GM21526 (cell line): Measurements from ENCODE around the gene CRYBB1.
"Not testable (repeated sequence)": the region's sequence is repeated elsewhere in the genome, so short reads cannot be mapped to it uniquely, and the experiment has no call there.

Experiments used
- ATAC-seq: cut with Tn5 transposase; IDR thresholded peaks from one replicate; pipeline ENCODE4 v1.9.1; 2021; ENCODE audit warnings: moderate library complexity; ENCODE audit not compliant: unreplicated experiment, low FRiP score

CRYBB1 gene

GRCh38 chr22:26642465-26643417 lies 24.9 kb upstream of the CRYBB1 start:
- no peak for ATAC-seq

- no peak for ATAC-seq
Observed at GRCh38 chr22:26636296-26636695, 18.5 kb upstream of the CRYBB1 start.

DNA sequence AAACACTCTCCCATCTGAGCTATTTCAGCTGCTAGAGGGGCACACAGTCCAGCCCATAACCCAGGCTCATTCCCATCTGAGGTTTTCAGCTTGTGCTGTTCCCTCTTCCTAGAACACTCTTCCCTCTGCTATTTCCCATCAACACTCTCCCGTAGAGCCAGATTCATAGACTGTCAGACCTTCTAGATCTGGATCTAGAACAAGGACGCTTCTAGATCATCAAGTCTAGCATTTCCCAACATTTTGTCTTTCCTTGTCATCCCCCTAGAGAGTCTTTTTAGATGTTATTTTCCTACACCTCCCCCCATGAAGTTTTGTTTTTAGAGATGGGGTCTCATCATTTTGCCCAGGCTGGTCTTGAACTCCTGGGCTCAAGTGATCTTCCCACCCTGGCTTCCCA lies 17.3 kb upstream of the CRYBB1 start:
- no peak for ATAC-seq

GRCh38 chr22:26634189-26634588 lies 16.4 kb upstream of the CRYBB1 start:
- ATAC-seq: no peak

GRCh38 chr22:26632422-26633155 lies 14.8 kb upstream of the CRYBB1 start:
- no peak for ATAC-seq

- no peak for ATAC-seq
Observed at GRCh38 chr22:26631282-26631681, 13.5 kb upstream of the CRYBB1 start.

- no peak for ATAC-seq
Observed at GRCh38 chr22:26629988-26630761, 12.3 kb upstream of the CRYBB1 start.

GRCh38 chr22:26624803-26625202 lies 7.0 kb upstream of the CRYBB1 start:
- no peak for ATAC-seq

DNA sequence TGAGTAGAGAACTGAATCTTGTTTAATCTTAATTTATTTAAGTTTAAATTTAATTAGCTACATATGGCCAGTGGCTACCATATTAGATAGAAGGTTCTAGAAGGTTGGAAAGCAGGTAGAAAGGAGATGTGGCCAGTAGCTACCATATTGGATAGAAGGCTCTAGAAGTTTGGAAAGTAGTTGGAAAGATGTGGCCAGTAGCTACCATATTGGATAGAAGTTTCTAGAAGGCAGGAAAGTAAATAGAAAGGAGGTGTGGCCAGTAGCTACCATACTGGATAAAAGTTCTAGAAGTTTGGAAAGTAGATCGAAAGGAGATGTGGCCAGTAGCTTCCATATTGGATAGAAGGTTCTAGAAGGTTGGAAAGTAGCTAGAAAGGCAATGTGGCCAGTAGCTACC lies 6.2 kb upstream of the CRYBB1 start:
- ATAC-seq: no peak

GRCh38 chr22:26621663-26622062 lies 3.8 kb upstream of the CRYBB1 start, which contains the start of gene CRYBA4:
Gene CRYBA4 (plus strand): TSS chr22:26621963. CDS start chr22:26622597, 634 bp downstream.
- no peak for ATAC-seq

DNA sequence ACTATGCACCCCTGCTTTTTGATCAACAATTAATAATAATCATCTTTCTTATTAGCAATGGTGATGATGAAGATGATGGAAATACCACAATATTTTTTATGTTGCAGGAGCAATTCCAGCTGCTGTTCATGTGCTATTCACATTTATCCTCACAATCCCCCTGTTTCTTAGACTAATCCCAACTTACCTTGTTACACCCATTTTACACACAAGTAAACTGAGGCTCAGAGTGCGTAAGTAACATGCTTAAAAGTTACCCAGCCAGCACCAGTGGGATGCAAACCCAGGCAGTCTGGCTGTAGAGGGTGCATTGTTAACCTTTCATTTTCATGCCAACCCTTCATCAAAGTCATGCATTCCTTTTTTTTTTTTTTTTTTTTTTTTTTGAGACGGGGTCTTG lies 2.4 kb upstream of the CRYBB1 start:
- ATAC-seq: no peak

GRCh38 chr22:26619510-26619909 lies 1.7 kb upstream of the CRYBB1 start:
- no peak for ATAC-seq

DNA sequence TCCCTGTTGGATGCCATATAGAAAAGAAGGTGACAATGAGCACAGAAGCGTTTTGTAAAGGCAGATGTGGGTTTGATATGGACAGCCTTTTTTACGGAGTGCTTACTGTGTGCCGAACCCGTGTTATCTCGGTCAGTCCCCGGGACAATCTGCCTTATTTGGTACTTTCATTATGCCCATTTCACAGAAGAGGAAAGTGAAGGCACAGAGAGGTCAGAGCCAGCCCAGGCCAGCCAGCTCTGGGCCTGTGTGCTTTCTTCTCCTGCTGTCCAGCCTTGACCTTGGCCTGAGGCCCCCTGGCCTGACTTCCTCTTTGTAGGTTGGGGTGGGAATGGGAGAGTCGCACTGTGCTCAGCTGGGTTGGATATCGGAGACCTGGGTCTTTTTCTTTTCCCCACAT lies 628 bp upstream of the CRYBB1 start:
- no peak for ATAC-seq

DNA sequence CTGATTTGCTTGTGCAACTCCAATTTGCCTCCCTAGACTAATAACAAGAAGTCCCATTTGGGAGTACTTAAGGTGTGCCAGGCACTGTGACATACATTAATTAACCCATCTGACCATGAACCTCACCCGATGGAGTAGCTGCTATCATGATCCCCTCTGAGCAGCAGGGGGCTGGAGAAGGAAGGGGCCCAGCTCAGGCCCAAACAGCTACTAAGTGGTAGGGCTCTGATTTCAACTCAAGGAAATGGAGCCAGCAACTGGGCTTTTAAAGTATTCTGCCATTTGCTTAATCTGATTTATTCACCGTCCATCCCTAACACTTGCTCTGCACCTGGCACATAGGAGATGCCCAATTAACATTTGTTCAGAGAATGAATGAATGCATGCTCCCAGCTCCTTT lies 1.2 kb downstream of the CRYBB1 start:
- ATAC-seq: no peak

GRCh38 chr22:26615830-26616435 lies 1.9 kb downstream of the CRYBB1 start:
- no peak for ATAC-seq

GRCh38 chr22:26615149-26615548 lies 2.7 kb downstream of the CRYBB1 start:
- ATAC-seq: no peak

- no peak for ATAC-seq
Observed at GRCh38 chr22:26614322-26614721, 3.5 kb downstream of the CRYBB1 start.

- not testable (repeated sequence) for ATAC-seq
Observed at GRCh38 chr22:26613753-26614152, 4.1 kb downstream of the CRYBB1 start.

GRCh38 chr22:26612652-26613051 lies 5.2 kb downstream of the CRYBB1 start:
- ATAC-seq: no peak

DNA sequence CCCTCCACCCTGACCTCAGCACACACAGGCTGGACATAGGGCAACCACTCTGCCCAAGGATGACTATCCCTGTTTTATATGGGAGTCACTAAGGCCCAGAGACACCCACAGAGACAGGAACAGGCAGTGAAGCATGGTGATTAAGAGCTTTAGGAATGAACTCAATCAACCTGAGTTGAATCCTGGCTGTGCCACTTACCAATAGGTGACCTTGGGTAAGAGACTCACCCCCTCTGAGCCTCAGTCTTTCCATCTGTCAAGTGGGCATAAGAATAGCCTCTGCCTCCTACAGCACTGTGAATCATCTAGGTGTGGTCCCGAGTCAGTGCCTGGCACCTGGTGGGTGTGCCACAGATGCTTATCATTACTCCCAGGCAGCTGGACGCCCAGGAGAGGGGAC lies 6.8 kb downstream of the CRYBB1 start:
- ATAC-seq: no peak
